HFF-Myc (cell line): ENCODE measurements around the gene ANKS3.

Experiments used
- DNase-seq: peaks from one replicate; pipeline ENCODE4 v3.0.0-alpha.2; 2011; ENCODE audit warnings: low read depth; ENCODE audit errors: extremely low read depth
- H3K4me3 ChIP-seq: replicated peaks from 2 replicates; pipeline ENCODE4 v1.5.1; 2011; ENCODE audit warnings: low read depth, mild to moderate bottlenecking, control low read depth, low read length
- TF ChIP-seq, protein P1 (sequence below): IDR thresholded peaks from 2 replicates; pipeline ENCODE4 v1.5.1; 2012; ENCODE audit warnings: mild to moderate bottlenecking, low read depth, low read length, control low read depth; ENCODE audit errors: missing control alignments

Gene ANKS3

DNA sequence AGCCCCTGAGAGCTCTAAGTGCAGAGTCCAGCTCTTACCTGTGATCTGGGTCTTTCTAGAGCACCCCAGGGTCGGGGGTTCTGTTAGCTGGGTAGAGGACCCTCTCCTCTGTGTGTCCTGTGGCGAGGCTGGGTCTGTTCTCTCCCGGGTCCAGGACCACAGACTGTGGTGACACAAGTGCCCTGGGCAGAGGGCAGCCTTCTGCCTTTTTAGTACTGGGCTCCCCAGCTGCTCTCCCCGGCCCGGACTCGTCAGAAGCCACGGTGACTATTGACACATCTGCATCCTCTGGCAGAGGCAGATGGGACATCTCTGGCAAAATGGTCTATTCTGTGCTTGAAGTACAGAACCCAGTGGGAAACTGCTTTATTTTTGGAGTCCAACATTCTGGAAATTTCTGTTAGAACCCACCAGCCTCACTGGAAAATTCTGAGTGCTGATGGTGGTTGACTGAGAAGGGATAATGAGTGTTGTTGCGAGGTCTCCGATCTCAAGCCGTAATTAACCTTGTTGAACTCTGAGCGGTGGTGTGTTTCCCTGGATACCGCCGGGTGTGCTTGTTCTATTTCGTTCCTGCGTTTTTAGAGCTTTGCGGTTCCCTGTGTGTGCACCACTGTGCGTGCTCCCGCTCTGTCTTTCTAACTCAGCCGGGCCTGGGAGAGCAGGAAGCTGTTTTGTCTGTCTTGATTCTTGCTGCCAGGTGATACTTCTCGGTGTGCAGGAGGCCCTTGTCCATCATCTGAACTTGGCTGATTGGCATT is 66.7 kb downstream of the ANKS3 start:
- H3K4me3 ChIP-seq: no peak overlapping the region
- DNase-seq: no peak
- TF ChIP-seq, protein P1, sequence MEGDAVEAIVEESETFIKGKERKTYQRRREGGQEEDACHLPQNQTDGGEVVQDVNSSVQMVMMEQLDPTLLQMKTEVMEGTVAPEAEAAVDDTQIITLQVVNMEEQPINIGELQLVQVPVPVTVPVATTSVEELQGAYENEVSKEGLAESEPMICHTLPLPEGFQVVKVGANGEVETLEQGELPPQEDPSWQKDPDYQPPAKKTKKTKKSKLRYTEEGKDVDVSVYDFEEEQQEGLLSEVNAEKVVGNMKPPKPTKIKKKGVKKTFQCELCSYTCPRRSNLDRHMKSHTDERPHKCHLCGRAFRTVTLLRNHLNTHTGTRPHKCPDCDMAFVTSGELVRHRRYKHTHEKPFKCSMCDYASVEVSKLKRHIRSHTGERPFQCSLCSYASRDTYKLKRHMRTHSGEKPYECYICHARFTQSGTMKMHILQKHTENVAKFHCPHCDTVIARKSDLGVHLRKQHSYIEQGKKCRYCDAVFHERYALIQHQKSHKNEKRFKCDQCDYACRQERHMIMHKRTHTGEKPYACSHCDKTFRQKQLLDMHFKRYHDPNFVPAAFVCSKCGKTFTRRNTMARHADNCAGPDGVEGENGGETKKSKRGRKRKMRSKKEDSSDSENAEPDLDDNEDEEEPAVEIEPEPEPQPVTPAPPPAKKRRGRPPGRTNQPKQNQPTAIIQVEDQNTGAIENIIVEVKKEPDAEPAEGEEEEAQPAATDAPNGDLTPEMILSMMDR: no peak

GRCh38 chr16:4666537-4667202 is 67.4 kb downstream of the ANKS3 start:
- TF ChIP-seq, protein P1: no peak
- no peak for DNase-seq
- no peak overlapping the region for H3K4me3 ChIP-seq

DNA sequence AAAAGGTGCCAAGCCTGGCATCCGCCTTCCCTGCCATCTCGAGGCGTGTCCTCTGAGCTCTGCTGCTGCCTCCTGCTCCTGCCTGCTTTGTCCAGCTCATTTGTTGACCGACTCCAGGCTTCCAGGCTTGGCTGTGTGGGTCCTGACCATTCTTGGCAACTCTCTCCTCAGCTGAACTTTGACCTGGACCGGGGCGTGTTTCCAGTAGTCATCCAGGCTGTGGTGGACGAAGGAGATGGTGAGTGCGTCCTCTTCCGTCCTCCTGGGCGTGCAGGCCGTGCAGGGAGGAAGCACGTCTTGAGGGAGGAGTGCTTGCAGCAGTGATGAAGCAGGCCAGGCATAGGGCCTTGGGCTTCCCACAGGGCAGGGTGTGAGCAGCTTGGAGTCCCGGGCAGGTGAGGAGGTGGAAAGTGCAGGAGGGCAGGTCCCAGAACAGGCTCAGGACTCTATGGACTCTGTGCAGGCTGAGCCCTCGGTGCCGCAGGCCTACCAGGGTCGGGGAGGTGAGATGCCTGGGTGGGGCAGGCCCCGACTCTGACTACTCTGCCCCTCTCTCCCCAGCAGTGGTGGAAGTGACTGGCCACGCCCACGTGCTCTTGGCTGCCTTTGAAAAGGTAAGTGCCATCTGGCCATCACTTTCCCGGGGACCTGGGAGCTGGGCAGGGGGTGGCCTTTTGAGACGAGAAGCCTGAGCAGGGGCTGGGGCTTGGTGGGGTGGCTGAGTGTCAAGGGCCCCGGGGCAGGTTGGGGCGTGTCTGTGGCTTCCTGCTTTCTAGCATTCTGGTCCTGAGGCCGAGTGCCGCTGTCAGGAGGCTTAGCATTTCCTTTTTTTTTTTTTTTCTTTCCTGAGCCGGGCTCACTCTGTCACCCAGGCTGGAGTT is 69.3 kb downstream of the ANKS3 start:
- TF ChIP-seq, protein P1: no peak
- H3K4me3 ChIP-seq: no peak overlapping the region
- DNase-seq: no peak

DNA sequence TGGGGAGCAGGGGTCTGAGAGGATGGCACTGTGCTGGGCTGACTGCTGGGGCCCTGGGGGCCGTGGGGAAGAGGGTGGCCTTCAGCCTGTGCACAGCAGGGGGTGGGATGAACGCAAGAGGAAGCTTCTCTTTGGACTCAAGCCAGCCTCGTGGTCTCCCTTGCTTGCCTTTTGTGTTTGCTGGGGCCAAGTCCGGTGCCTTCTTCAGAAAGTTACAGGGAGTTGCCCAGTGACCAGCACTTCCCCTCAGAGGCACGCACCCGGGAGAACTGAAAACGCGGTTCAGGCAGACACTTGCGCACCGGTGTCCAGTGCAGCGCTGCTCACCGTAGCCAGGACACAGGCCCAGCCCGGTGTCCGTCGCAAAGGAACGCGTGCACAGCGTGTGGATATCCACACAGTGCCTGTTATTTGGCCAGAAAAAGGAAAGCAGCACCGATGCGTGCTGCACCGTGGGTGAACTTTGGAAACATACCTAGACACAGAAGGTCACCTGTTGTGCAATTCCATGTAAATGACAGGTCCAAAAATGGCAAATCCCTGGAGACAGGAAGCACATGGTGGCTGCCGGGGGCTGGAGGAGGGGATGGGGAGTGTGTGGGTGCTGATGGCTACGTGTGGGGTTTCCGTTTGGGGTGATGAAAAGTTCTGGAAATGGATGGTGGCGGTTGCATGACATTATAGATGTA is 70.2 kb downstream of the ANKS3 start:
- DNase-seq: no peak
- no peak overlapping the region for H3K4me3 ChIP-seq
- TF ChIP-seq, protein P1: no peak

DNA sequence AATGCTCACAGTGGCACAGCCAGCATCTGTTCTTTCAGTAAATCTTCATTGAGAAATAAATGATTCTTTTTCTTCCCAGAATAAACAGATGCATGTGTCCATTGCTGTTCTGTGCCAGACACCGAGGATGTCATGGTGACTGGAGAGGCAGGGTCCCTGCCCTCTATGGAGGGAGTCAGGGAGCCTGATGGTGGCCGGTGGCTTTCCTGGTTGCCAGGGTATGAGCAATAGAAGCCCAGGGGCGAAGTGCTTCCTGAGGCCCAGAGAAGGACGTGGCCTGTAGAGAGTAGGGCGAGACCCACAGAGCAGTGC is 70.7 kb downstream of the ANKS3 start:
- no peak for DNase-seq
- TF ChIP-seq, protein P1: no peak
- no peak overlapping the region for H3K4me3 ChIP-seq

DNA sequence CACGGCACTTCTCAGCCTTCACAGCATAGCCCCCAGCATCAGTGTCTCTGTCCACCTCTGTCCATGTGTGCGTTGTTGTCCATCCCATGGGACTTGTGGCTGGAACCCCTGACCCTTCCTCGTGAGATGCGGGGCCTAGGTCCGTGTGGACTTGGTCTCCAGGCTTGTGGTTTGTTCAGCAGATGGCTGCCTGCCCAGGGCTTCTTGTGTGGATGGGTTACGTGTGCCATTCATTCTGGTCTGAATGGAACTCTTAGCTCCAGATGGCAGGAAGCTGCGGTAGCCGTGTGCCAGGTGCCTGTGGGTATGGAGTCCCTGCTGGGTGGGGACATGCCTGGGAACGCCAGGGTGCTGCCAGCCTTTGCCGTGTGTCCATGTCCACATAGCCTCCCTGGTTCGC is 72.4 kb downstream of the ANKS3 start:
- TF ChIP-seq, protein P1: no peak
- DNase-seq: no peak
- no peak overlapping the region for H3K4me3 ChIP-seq
